ENCODE results near the gene NEK10. TPM values are rescaled to one million over a fixed set of nuclear protein-coding genes. Genes with fewer than 3 reads are reported as not detected.

Gene NEK10
- total and polyA plus RNA-seq, 2 donors (not counting 3 experiments of a cell fraction or from before 2014, with no cell fraction given), result 0.32 to 5.0 TPM

DNA sequence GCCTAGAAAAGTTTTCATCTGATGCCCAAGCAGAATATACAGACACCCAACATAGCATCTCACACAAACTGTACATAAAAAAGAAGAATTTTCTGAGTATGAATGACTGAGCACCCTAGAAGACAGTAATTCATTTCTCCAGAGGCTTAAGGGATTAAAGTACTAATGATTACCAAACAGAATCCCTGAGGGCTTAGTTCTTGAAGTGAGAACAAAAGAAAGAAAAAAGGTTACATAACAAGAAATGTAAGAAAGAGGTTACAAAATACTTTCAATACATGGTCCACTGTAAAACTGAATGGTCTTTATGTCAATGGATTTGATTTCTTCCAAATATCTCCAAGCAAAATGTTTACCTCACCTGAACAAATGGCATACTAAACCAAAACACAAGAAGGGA is 9.1 kb upstream of the NEK10 start:
- Histone ChIP-seq H3K36me3 (ENCODE audit: control insufficient read depth in 2 of 2, extremely low read depth in 1 of 2, insufficient read depth in 2 of 2, low read length in 2 of 2) (peaks cover 2 to 20% of the 10 kb centered on the region in 2 experiments), H3K4me2 (ENCODE audit: insufficient read depth, low read length) (no peak overlapping the region), H3K9me3 (replicated peaks; ENCODE audit: control insufficient read depth, insufficient read depth, low read length) (no peaks in the 10 kb centered on the region), H3K4me1 (ENCODE audit: control insufficient read depth, extremely low read depth, insufficient read depth, low read length) (peaks cover 7% of the 10 kb centered on the region), H2AFZ (ENCODE audit: low read depth, low read length) (no peak overlapping the region), H3K4me3 (replicated peaks in 1 of 3; ENCODE audit: insufficient read depth in 1 of 3, low read depth in 1 of 3, low read length in 3 of 3) (no peak overlapping the region), H3K9me1 (replicated peaks; ENCODE audit: control insufficient read depth, extremely low read depth, insufficient read depth, low read length) (no peaks in the 10 kb centered on the region), H3K9ac (replicated peaks; ENCODE audit: extremely low read depth, insufficient read depth, low read length) (no peak overlapping the region), H4K20me1 (replicated peaks; ENCODE audit: control insufficient read depth, extremely low read depth, insufficient read depth, low read length) (no peaks in the 10 kb centered on the region), H3K27me3 (ENCODE audit: control insufficient read depth in 2 of 2, insufficient read depth in 2 of 2, low read length in 2 of 2) (no peaks in the 10 kb centered on the region), H3K79me2 (ENCODE audit: control insufficient read depth, insufficient read depth, low read length) (no peaks in the 10 kb centered on the region), H3K27ac (ENCODE audit: insufficient read depth, low read depth, low read length) (no peak overlapping the region)
- POLR2A ChIA-PET, result no interaction called here
- intact Hi-C loops (cut with micrococcal nuclease), result no loop called here
- FAIRE-seq (no peak), DNase-seq (ENCODE audit: low read depth, low spot score) (no peak)
- TF ChIP-seq MYC (IDR thresholded peaks at IDR 0.05; ENCODE audit: low read depth, low read length) (no peak), POLR2A (IDR thresholded peaks at IDR 0.05; ENCODE audit: low read depth, low read length) (no peak), EZH2 (IDR thresholded peaks at IDR 0.05; ENCODE audit: borderline replicate concordance, low read depth, low read length, severe bottlenecking) (no peak), FOS (IDR thresholded peaks at IDR 0.05; ENCODE audit: borderline replicate concordance, insufficient read depth, low read length) (no peak), JUN (IDR thresholded peaks at IDR 0.05; ENCODE audit: borderline replicate concordance, insufficient read depth, insufficient read length, low read depth) (no peak), GATA2 (IDR thresholded peaks at IDR 0.05; ENCODE audit: insufficient read depth, insufficient read length, low read depth, low read length) (no peak), POLR2AphosphoS5 (IDR thresholded peaks at IDR 0.05; ENCODE audit: insufficient read depth, low read depth, low read length) (no peak)
- TF ChIP-seq, protein P1, sequence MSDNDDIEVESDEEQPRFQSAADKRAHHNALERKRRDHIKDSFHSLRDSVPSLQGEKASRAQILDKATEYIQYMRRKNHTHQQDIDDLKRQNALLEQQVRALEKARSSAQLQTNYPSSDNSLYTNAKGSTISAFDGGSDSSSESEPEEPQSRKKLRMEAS (IDR thresholded peaks at IDR 0.05; ENCODE audit: insufficient read depth, insufficient read length), result no peak
- TF ChIP-seq, protein P2, sequence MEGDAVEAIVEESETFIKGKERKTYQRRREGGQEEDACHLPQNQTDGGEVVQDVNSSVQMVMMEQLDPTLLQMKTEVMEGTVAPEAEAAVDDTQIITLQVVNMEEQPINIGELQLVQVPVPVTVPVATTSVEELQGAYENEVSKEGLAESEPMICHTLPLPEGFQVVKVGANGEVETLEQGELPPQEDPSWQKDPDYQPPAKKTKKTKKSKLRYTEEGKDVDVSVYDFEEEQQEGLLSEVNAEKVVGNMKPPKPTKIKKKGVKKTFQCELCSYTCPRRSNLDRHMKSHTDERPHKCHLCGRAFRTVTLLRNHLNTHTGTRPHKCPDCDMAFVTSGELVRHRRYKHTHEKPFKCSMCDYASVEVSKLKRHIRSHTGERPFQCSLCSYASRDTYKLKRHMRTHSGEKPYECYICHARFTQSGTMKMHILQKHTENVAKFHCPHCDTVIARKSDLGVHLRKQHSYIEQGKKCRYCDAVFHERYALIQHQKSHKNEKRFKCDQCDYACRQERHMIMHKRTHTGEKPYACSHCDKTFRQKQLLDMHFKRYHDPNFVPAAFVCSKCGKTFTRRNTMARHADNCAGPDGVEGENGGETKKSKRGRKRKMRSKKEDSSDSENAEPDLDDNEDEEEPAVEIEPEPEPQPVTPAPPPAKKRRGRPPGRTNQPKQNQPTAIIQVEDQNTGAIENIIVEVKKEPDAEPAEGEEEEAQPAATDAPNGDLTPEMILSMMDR (IDR thresholded peaks at IDR 0.05; ENCODE audit: extremely low read depth in 1 of 2, insufficient read depth in 1 of 2, low read depth in 1 of 2, low read length in 2 of 2), result no peak
- no TSS peak for BruUV-seq (replicated peaks)
- CTCF ChIA-PET, result interaction anchor here (1.2 kb wide), 2 partner anchors 20 to 303 kb away, joined by 3 read pairs; no protein-coding TSS in a partner anchor
- dilution Hi-C loops (cut with MboI; ENCODE audit: extremely low pct_ligation_motif_present, low sequenced_read_pairs), result no loop called here
